Peyer's patch (tissue), 4 donors: ENCODE measurements around the gene FABP3.

ENCODE experiments used
- CTCF ChIP-seq, 6 experiments: fragments of 450-650 bp in 4 of 6; fragments of 200-600 bp in 2 of 6; sonication (generic) in 1 of 6; IDR thresholded peaks; one replicate each; pipeline ENCODE4 v1.5.1; 2017 to 2019; ENCODE audit warnings: antibody characterized with exemption in 6 of 6, mild to moderate bottlenecking in 3 of 6, moderate library complexity in 1 of 6
- POLR2A ChIP-seq, 2 donors: fragments of 450-650 bp; IDR thresholded peaks; one replicate each; pipeline ENCODE4 v1.5.1; 2017; ENCODE audit warnings: antibody characterized with exemption in 2 of 2, mild to moderate bottlenecking in 2 of 2, moderate library complexity in 2 of 2

DNA sequence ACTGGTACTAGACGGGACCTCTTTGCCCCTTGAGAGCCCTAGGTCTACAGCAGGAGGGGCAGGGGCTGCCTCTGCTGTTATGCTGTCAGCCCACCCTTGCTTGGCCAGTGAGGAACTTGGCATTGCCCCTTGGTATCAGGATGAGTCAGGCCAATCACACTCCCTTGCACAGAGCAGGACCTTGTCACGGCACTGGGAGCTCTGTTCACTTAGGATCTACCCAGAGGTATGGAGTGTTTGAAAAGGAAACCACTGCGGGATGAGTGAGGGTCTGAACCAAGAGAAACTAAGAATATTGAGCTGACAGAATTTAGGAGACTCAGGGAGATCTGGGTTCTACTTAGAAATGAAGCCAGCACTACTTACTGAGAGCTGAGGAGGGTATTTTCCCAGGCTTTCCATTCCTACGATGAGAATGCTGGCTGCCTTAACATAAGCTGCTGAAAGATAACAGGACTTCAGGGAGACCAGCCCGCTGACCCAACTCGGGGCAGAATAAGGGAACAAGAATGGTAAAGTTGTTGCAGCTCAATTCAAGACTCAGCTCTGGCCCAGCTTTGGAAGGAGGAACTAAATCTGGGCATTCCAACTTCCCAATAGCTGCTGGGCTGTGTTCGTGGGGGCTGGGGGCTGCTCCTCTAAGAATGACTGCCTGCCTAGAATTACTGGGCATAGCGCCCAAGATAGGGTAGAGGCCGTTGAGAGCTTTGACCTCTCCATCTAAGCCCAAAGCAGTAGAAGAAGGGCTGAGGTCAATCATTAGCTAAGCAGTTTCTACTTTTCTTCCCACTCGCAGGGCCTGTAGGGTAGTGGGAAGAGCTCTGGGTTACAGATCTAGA lies 1.5 kb downstream of the FABP3 start:
- TF ChIP-seq CTCF (IDR thresholded peaks at IDR 0.05) = no peak
- no peak for TF ChIP-seq POLR2A (IDR thresholded peaks at IDR 0.05)
